HCT116 (cell line): Measurements from ENCODE around the gene HEATR5B. TPM values are rescaled to one million over a fixed set of nuclear protein-coding genes. Genes with fewer than 3 reads are reported as not detected.
A peak's percentile ranks its signal among the peaks of the same experiment; 100 is the strongest.

Experiments used
- ATAC-seq: fragments of 200-7000 bp; cut with Tn5 transposase; 2 replicates; pipeline ENCODE4 v1.9.1; 2020; ENCODE audit warnings: mild to moderate bottlenecking, moderate library complexity
- BruUV-seq: library from RNA; stranded (reverse); fragments of 400-500 nt; replicated peaks from 2 replicates; lab custom pipeline; 2021; lab: Mats Ljungman, UMichigan
- CTCF ChIA-PET: fragments of 300-600 bp; sonication (Branson Sonifier 250); formaldehyde crosslinking; loops from one replicate; lab custom pipeline; 2021; ENCODE audit warnings: antibody characterized with exemption; lab: Charles Lee
- POLR2A ChIA-PET: fragments of 300-600, 350-600 bp; sonication (Branson Sonifier 250); formaldehyde crosslinking; loops from one replicate; lab custom pipeline; 2021; ENCODE audit warnings: antibody characterized with exemption; lab: Charles Lee
- RAD21 ChIA-PET, 2 experiments: fragments of 300-600 bp; sonication (Branson Sonifier 250); formaldehyde crosslinking; loops; one replicate each; lab custom pipeline; 2023; ENCODE audit warnings: low total read pairs in 2 of 2; ENCODE audit not compliant: uncharacterized antibody in 2 of 2, unreplicated experiment in 2 of 2, low non-redundant PET in 1 of 2; lab: Charles Lee
- DNase-seq: peaks from one replicate; pipeline ENCODE4 v3.0.0-alpha.2; 2010; ENCODE audit warnings: low read depth, low spot score
- H2AFZ ChIP-seq: fragments of 200-600 bp; shearing (Covaris generic), sonication (generic); 2 replicates; pipeline ENCODE4 v1.6.1; 2017; ENCODE audit warnings: low read depth, mixed run types, mixed read lengths, antibody characterized with exemption, low read length; ENCODE audit not compliant: poor library complexity, severe bottlenecking
- H3K27ac ChIP-seq: 2 replicates; pipeline ENCODE4 v1.5.1; 2012; ENCODE audit warnings: low read depth, low read length
- H3K27me3 ChIP-seq: fragments of 200-600 bp; sonication (generic); 2 replicates; pipeline ENCODE4 v1.6.1; 2016; ENCODE audit warnings: mixed run types, low read length, mixed read lengths; ENCODE audit not compliant: insufficient read depth
- H3K36me3 ChIP-seq, 2 experiments: fragments of 200-500 bp in 1 of 2; fragments of 200-600 bp in 1 of 2; sonication (Bioruptor generic) in 1 of 2; sonication (generic) in 1 of 2; 2 replicates each; pipeline versions ENCODE4 v1.5.1 to v1.6.1; 2014 to 2016; ENCODE audit warnings: low read length in 2 of 2, inconsistent platforms in 1 of 2, mixed read lengths in 1 of 2, mixed run types in 1 of 2; ENCODE audit not compliant: insufficient read depth in 2 of 2, control insufficient read depth in 1 of 2
- H3K4me1 ChIP-seq, 2 experiments: fragments of 200-600 bp in 1 of 2; sonication (generic) in 1 of 2; 2 replicates each; pipeline versions ENCODE4 v1.5.1 to v1.6.1; 2012 to 2017; ENCODE audit warnings: low read length in 2 of 2, inconsistent platforms in 1 of 2, mild to moderate bottlenecking in 1 of 2, mixed read lengths in 1 of 2, mixed run types in 1 of 2, moderate library complexity in 1 of 2; ENCODE audit not compliant: insufficient read depth in 2 of 2, control insufficient read depth in 1 of 2
- H3K4me2 ChIP-seq: fragments of 200-600 bp; sonication (generic); 2 replicates; pipeline ENCODE4 v1.6.1; 2017; ENCODE audit warnings: mixed run types, low read length, mixed read lengths
- H3K4me3 ChIP-seq, 2 experiments: fragments of 200-600 bp in 1 of 2; sonication (generic) in 1 of 2; replicated peaks in 1 of 2; 2 replicates each; pipeline ENCODE4 v1.5.1; 2011 to 2016; ENCODE audit warnings: low read length in 2 of 2, control low read depth in 1 of 2, low read depth in 1 of 2, mild to moderate bottlenecking in 1 of 2, mixed read lengths in 1 of 2, mixed run types in 1 of 2
- H3K79me2 ChIP-seq: fragments of 200-600 bp; sonication (generic); 2 replicates; pipeline ENCODE4 v1.6.1; 2017; ENCODE audit warnings: mild to moderate bottlenecking, mixed run types, low read length, moderate library complexity, mixed read lengths; ENCODE audit not compliant: insufficient read depth
- H3K9ac ChIP-seq: fragments of 200-600 bp; sonication (generic); 2 replicates; pipeline ENCODE4 v1.6.1; 2016; ENCODE audit warnings: low read length, mixed read lengths
- H3K9me2 ChIP-seq: fragments of 200-600 bp; sonication (generic), shearing (Covaris generic); 2 replicates; pipeline ENCODE4 v1.6.1; 2017; ENCODE audit warnings: mixed run types, mild to moderate bottlenecking, moderate library complexity; ENCODE audit not compliant: insufficient read depth
- H3K9me3 ChIP-seq, 2 experiments: fragments of 200-500 bp in 1 of 2; fragments of 200-600 bp in 1 of 2; sonication (Bioruptor generic) in 1 of 2; sonication (generic) in 1 of 2; 2 replicates each; pipeline ENCODE4 v1.6.1; 2014 to 2017; ENCODE audit warnings: low read length in 2 of 2, mixed read lengths in 2 of 2, inconsistent platforms in 1 of 2, low read depth in 1 of 2, mild to moderate bottlenecking in 1 of 2, mixed run types in 1 of 2, moderate library complexity in 1 of 2; ENCODE audit not compliant: control insufficient read depth in 1 of 2, insufficient read depth in 1 of 2
- H4K20me1 ChIP-seq: fragments of 200-600 bp; sonication (generic), shearing (Covaris generic); 2 replicates; pipeline ENCODE4 v1.6.1; 2017; ENCODE audit warnings: mixed run types, mild to moderate bottlenecking, moderate library complexity; ENCODE audit not compliant: insufficient read depth
- CTCF ChIP-seq, 3 experiments: fragments of 200-600 bp in 1 of 3; sonication (generic) in 1 of 3; IDR thresholded peaks in 2 of 3; conservative IDR thresholded peaks in 1 of 3; 2 replicates each; pipeline ENCODE4 v1.5.1; 2012 to 2017; ENCODE audit warnings: low read depth in 2 of 3, low read length in 2 of 3, antibody characterized with exemption in 1 of 3, borderline replicate concordance in 1 of 3, control low read depth in 1 of 3, mild to moderate bottlenecking in 1 of 3, mixed read lengths in 1 of 3, mixed run types in 1 of 3, moderate library complexity in 1 of 3; ENCODE audit not compliant: insufficient read depth in 1 of 3
- MAX ChIP-seq: IDR thresholded peaks from 2 replicates; pipeline ENCODE4 v1.6.1; 2012
- YY1 ChIP-seq: IDR thresholded peaks from 2 replicates; pipeline ENCODE4 v1.6.1; 2011; ENCODE audit warnings: low read length, low read depth, moderate library complexity, mild to moderate bottlenecking; ENCODE audit not compliant: insufficient replicate concordance; ENCODE audit errors: extremely low read depth
- intact Hi-C: fragments of 100-400 bp; cut with micrococcal nuclease; formaldehyde crosslinking; loops from 2 replicates; pipeline ENCODE4 v1.10.0; 2022
- total RNA-seq: library from RNA; stranded (reverse); gene quantifications from one replicate; pipeline ENCODE4 v1.2.1, GENCODE V29; 2021; ENCODE audit not compliant: unreplicated experiment

Gene HEATR5B
- total RNA-seq, 1 experiment from 2014 or later: 10.6 TPM

- H3K4me2 ChIP-seq: peak overlapping the region; percentile 82
- CTCF ChIA-PET: no interaction called here
These were observed 1.6 kb upstream of the HEATR5B start for GRCh38 chr2:37085731-37086147.

More at GRCh38 chr2:37085731-37086147, 1.6 kb upstream of the HEATR5B start:
- no peak overlapping the region for H3K27ac ChIP-seq
- no TSS peak for BruUV-seq
- no peaks in the 10 kb centered on the region for H4K20me1 ChIP-seq
- DNase-seq: no peak
- no peak overlapping the region for H3K9ac ChIP-seq
- no peaks in the 10 kb centered on the region for H3K36me3 ChIP-seq
- no peaks in the 10 kb centered on the region for H3K27me3 ChIP-seq
- POLR2A ChIA-PET: no interaction called here
- intact Hi-C loops: no loop called here
- H3K4me3 ChIP-seq: peak overlapping the region in 1 of 2 experiments; percentile 91; a peak in 1 of 4 replicates
- no peaks in the 10 kb centered on the region for H3K9me2 ChIP-seq
- H3K79me2 ChIP-seq: peaks cover 9% of the 10 kb centered on the region; the same call in 1 of the 2 replicates
- TF ChIP-seq CTCF (IDR thresholded peaks at IDR 0.05 in 2 of 3, conservative IDR thresholded peaks at IDR 0.05 in 1 of 3; ENCODE audit: borderline replicate concordance in 1 of 3, insufficient read depth in 1 of 3, low read depth in 2 of 3, low read length in 2 of 3) (no peak), YY1 (no peak), MAX (no peak)
- TF ChIP-seq, all 23 proteins: peak for 0
- Histone ChIP-seq H3K9me3 (no peaks in the 10 kb centered on the region), H3K4me1 (peaks cover 0 to 20% of the 10 kb centered on the region in 2 experiments; a peak in 3 of 4 replicates), H2AFZ (no peak overlapping the region)
- RAD21 ChIA-PET: no interaction called here
- no peak for ATAC-seq
